OCI-LY1 (cell line): Measurements from ENCODE around the gene SPATA20.

ENCODE experiments used
- H2AFZ ChIP-seq: fragments of 200-600 bp; sonication (generic), shearing (Covaris generic); 2 replicates; pipeline ENCODE4 v1.6.0; 2014; ENCODE audit warnings: antibody characterized with exemption, mild to moderate bottlenecking, low read length
- H3F3A ChIP-seq: fragments of 200-600 bp; sonication (generic), shearing (Covaris generic); 2 replicates; pipeline ENCODE4 v1.6.0; 2014; ENCODE audit warnings: mild to moderate bottlenecking, antibody characterized with exemption, low read length, moderate library complexity; ENCODE audit not compliant: insufficient read depth
- H3K27ac ChIP-seq: fragments of 200-600 bp; sonication (generic); 2 replicates; pipeline ENCODE4 v1.5.1; 2014; ENCODE audit warnings: low read length, mixed run types, mild to moderate bottlenecking, low read depth; ENCODE audit not compliant: poor library complexity, severe bottlenecking
- H3K27me3 ChIP-seq: fragments of 200-600 bp; sonication (generic); 2 replicates; pipeline ENCODE4 v1.6.0; 2014; ENCODE audit warnings: antibody characterized with exemption, mild to moderate bottlenecking, low read length, moderate library complexity; ENCODE audit not compliant: insufficient read depth
- H3K36me3 ChIP-seq: fragments of 200-600 bp; sonication (generic); 2 replicates; pipeline ENCODE4 v1.6.1; 2014; ENCODE audit warnings: mild to moderate bottlenecking, antibody characterized with exemption, low read length, moderate library complexity, mixed read lengths; ENCODE audit not compliant: insufficient read depth
- H3K4me1 ChIP-seq: fragments of 200-600 bp; sonication (generic); 2 replicates; pipeline ENCODE4 v1.5.1; 2014; ENCODE audit warnings: mild to moderate bottlenecking, low read length, moderate library complexity; ENCODE audit not compliant: insufficient read depth, severe bottlenecking
- H3K4me2 ChIP-seq: fragments of 200-600 bp; sonication (generic), shearing (Covaris generic); 2 replicates; pipeline ENCODE4 v1.6.1; 2014; ENCODE audit warnings: low read length
- H3K4me3 ChIP-seq: fragments of 200-600 bp; sonication (generic); 2 replicates; pipeline ENCODE4 v1.5.1; 2014; ENCODE audit warnings: low read length, low read depth, mild to moderate bottlenecking, mixed read lengths; ENCODE audit not compliant: poor library complexity, severe bottlenecking
- H3K79me2 ChIP-seq: fragments of 200-600 bp; shearing (Covaris generic); 2 replicates; pipeline ENCODE4 v1.6.1; 2016; ENCODE audit warnings: mixed run types, low read length, mixed read lengths; ENCODE audit not compliant: insufficient read depth
- H3K9ac ChIP-seq: fragments of 200-600 bp; sonication (generic), shearing (Covaris generic); 2 replicates; pipeline ENCODE4 v1.6.1; 2014; ENCODE audit warnings: mild to moderate bottlenecking, low read length, mixed read lengths
- H3K9me2 ChIP-seq: fragments of 200-600 bp; sonication (generic), shearing (Covaris generic); 2 replicates; pipeline ENCODE4 v1.6.1; 2014; ENCODE audit warnings: low read depth, mild to moderate bottlenecking, low read length, mixed read lengths
- H3K9me3 ChIP-seq: fragments of 200-600 bp; shearing (Covaris generic); 2 replicates; pipeline ENCODE4 v1.6.1; 2014; ENCODE audit warnings: low read length, mixed read lengths
- H4K20me1 ChIP-seq: fragments of 200-600 bp; sonication (generic), shearing (Covaris generic); 2 replicates; pipeline ENCODE4 v1.6.0; 2016; ENCODE audit warnings: mild to moderate bottlenecking, low read length; ENCODE audit not compliant: insufficient read depth
- EZH2 ChIP-seq: fragments of 200-600 bp; sonication (generic), shearing (Covaris generic); IDR thresholded peaks from 2 replicates; pipeline ENCODE4 v1.8.0; 2017; ENCODE audit warnings: borderline replicate concordance, mixed run types, mild to moderate bottlenecking, antibody characterized with exemption, low read length, moderate library complexity, mixed read lengths
- TF ChIP-seq, protein P1 (sequence below): fragments of 200-600 bp; sonication (generic), shearing (Covaris generic); IDR thresholded peaks from 2 replicates; pipeline ENCODE4 v1.5.1; 2017; ENCODE audit warnings: mild to moderate bottlenecking, antibody characterized with exemption, low read length, moderate library complexity, mixed read lengths

Gene SPATA20

GRCh38 chr17:50599606-50600005 lies 52.6 kb downstream of the SPATA20 start:
- Histone ChIP-seq H3K27ac (no peak overlapping the region), H3K9me2 (no peaks in the 10 kb centered on the region)

GRCh38 chr17:50601823-50602375 lies 54.9 kb downstream of the SPATA20 start:
- Histone ChIP-seq H3K27ac (no peak overlapping the region), H3K4me2 (no peak overlapping the region), H3K79me2 (no peaks in the 10 kb centered on the region), H3K27me3 (no peaks in the 10 kb centered on the region; the same call in 1 of the 2 replicates), H3K4me1 (no peaks in the 10 kb centered on the region), H3K4me3 (no peak overlapping the region), H3K36me3 (no peaks in the 10 kb centered on the region), H3K9me2 (no peaks in the 10 kb centered on the region), H4K20me1 (no peaks in the 10 kb centered on the region), H3K9me3 (no peaks in the 10 kb centered on the region), H3K9ac (no peak overlapping the region), H3F3A (no peaks in the 10 kb centered on the region), H2AFZ (no peak overlapping the region)
- no peak for TF ChIP-seq EZH2
- TF ChIP-seq, protein P1, sequence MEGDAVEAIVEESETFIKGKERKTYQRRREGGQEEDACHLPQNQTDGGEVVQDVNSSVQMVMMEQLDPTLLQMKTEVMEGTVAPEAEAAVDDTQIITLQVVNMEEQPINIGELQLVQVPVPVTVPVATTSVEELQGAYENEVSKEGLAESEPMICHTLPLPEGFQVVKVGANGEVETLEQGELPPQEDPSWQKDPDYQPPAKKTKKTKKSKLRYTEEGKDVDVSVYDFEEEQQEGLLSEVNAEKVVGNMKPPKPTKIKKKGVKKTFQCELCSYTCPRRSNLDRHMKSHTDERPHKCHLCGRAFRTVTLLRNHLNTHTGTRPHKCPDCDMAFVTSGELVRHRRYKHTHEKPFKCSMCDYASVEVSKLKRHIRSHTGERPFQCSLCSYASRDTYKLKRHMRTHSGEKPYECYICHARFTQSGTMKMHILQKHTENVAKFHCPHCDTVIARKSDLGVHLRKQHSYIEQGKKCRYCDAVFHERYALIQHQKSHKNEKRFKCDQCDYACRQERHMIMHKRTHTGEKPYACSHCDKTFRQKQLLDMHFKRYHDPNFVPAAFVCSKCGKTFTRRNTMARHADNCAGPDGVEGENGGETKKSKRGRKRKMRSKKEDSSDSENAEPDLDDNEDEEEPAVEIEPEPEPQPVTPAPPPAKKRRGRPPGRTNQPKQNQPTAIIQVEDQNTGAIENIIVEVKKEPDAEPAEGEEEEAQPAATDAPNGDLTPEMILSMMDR = no peak

More at GRCh38 chr17:50599606-50600005, 52.6 kb downstream of the SPATA20 start:
- H3K4me3 ChIP-seq = no peak overlapping the region
- no peaks in the 10 kb centered on the region for H4K20me1 ChIP-seq
- no peaks in the 10 kb centered on the region for H3K36me3 ChIP-seq
- H3K4me1 ChIP-seq = no peaks in the 10 kb centered on the region
- H3F3A ChIP-seq = no peaks in the 10 kb centered on the region
- no peaks in the 10 kb centered on the region; the same call in 1 of the 2 replicates for H3K27me3 ChIP-seq
- no peaks in the 10 kb centered on the region for H3K9me3 ChIP-seq
- H2AFZ ChIP-seq = no peak overlapping the region
- H3K4me2 ChIP-seq = no peak overlapping the region
- TF ChIP-seq EZH2 = no peak
- TF ChIP-seq, protein P1 = no peak
- H3K79me2 ChIP-seq = no peaks in the 10 kb centered on the region
- no peak overlapping the region for H3K9ac ChIP-seq

- no peaks in the 10 kb centered on the region; the same call in 1 of the 2 replicates for H3K27me3 ChIP-seq
Observed at GRCh38 chr17:50602836-50603235, 55.9 kb downstream of the SPATA20 start.

More at GRCh38 chr17:50602836-50603235, 55.9 kb downstream of the SPATA20 start:
- H4K20me1 ChIP-seq = no peaks in the 10 kb centered on the region
- H3F3A ChIP-seq = no peaks in the 10 kb centered on the region
- H3K36me3 ChIP-seq = no peaks in the 10 kb centered on the region
- no peaks in the 10 kb centered on the region for H3K9me2 ChIP-seq
- no peak overlapping the region for H3K9ac ChIP-seq
- no peaks in the 10 kb centered on the region for H3K9me3 ChIP-seq
- H3K4me2 ChIP-seq = no peak overlapping the region
- H3K4me3 ChIP-seq = no peak overlapping the region
- H3K27ac ChIP-seq = no peak overlapping the region
- no peaks in the 10 kb centered on the region for H3K79me2 ChIP-seq
- no peak overlapping the region for H2AFZ ChIP-seq
- H3K4me1 ChIP-seq = no peaks in the 10 kb centered on the region
- TF ChIP-seq, protein P1 = no peak
- TF ChIP-seq EZH2 = no peak
